ENCODE results near the gene FXYD7. TPM values are rescaled to one million over a fixed set of nuclear protein-coding genes. Genes with fewer than 3 reads are reported as not detected.
"Not testable (repeated sequence)": the region's sequence is repeated elsewhere in the genome, so short reads cannot be mapped to it uniquely, and the experiment has no call there.

Gene FXYD7
- total and polyA plus RNA-seq, 4 donors = 12.1 to 281 (median 157) TPM

- Histone ChIP-seq H3K4me3 (ENCODE audit: low read depth, low read length) (no peak overlapping the region), H3K27ac (ENCODE audit: low read depth, low read length) (no peak overlapping the region), H3K9me3 (ENCODE audit: control insufficient read depth, insufficient read depth, low read length) (no peaks in the 10 kb centered on the region), H3K4me1 (ENCODE audit: control insufficient read depth, insufficient read depth, low read length) (no peaks in the 10 kb centered on the region), H3K27me3 (ENCODE audit: control insufficient read depth, insufficient read depth, low read length) (no peaks in the 10 kb centered on the region), H3K36me3 (ENCODE audit: control insufficient read depth, insufficient read depth, low read length) (no peaks in the 10 kb centered on the region)
- 76% methylated on average over 16 of the region's 16 CpGs for WGBS (ENCODE audit: insufficient coverage)
- no peak for DNase-seq (ENCODE audit: low read depth in 4 of 6, low spot score in 6 of 6)
Observed at GRCh38 chr19:35100588-35101533, 42.2 kb upstream of the FXYD7 start.

- H3K36me3 ChIP-seq (ENCODE audit: control insufficient read depth, insufficient read depth, low read length); H3K4me1 ChIP-seq (ENCODE audit: control insufficient read depth, insufficient read depth, low read length); H3K27ac ChIP-seq (ENCODE audit: low read depth, low read length); H3K9me3 ChIP-seq (ENCODE audit: control insufficient read depth, insufficient read depth, low read length); H3K4me3 ChIP-seq (ENCODE audit: low read depth, low read length); H3K27me3 ChIP-seq (ENCODE audit: control insufficient read depth, insufficient read depth, low read length); DNase-seq (ENCODE audit: low read depth in 4 of 6, low spot score in 6 of 6): not testable (repeated sequence)
- 93% methylated on average over 3 of the region's 10 CpGs for WGBS (ENCODE audit: insufficient coverage)
Observed at GRCh38 chr19:35101949-35102348, 41.1 kb upstream of the FXYD7 start.

- H3K4me3 ChIP-seq (ENCODE audit: low read depth, low read length); H3K27me3 ChIP-seq (ENCODE audit: control insufficient read depth, insufficient read depth, low read length); H3K36me3 ChIP-seq (ENCODE audit: control insufficient read depth, insufficient read depth, low read length); H3K4me1 ChIP-seq (ENCODE audit: control insufficient read depth, insufficient read depth, low read length); H3K9me3 ChIP-seq (ENCODE audit: control insufficient read depth, insufficient read depth, low read length); H3K27ac ChIP-seq (ENCODE audit: low read depth, low read length); DNase-seq (ENCODE audit: low read depth in 4 of 6, low spot score in 6 of 6): not testable (repeated sequence)
- WGBS (ENCODE audit: insufficient coverage) = 86% methylated on average over 10 of the region's 10 CpGs
Observed at GRCh38 chr19:35103614-35104013, 39.4 kb upstream of the FXYD7 start.

GRCh38 chr19:35104361-35104760 is 38.7 kb upstream of the FXYD7 start:
- WGBS (ENCODE audit: insufficient coverage) = 92% methylated on average over 11 of the region's 11 CpGs
- Histone ChIP-seq H3K27ac (ENCODE audit: low read depth, low read length) (no peak overlapping the region), H3K9me3 (ENCODE audit: control insufficient read depth, insufficient read depth, low read length) (no peaks in the 10 kb centered on the region), H3K4me1 (ENCODE audit: control insufficient read depth, insufficient read depth, low read length) (no peaks in the 10 kb centered on the region), H3K36me3 (ENCODE audit: control insufficient read depth, insufficient read depth, low read length) (no peaks in the 10 kb centered on the region), H3K4me3 (ENCODE audit: low read depth, low read length) (no peak overlapping the region), H3K27me3 (ENCODE audit: control insufficient read depth, insufficient read depth, low read length) (no peaks in the 10 kb centered on the region)
- DNase-seq (ENCODE audit: low read depth in 4 of 6, low spot score in 6 of 6) = no peak

- H3K4me3 ChIP-seq (ENCODE audit: low read depth, low read length) = no peak overlapping the region
- no peak for DNase-seq (ENCODE audit: low read depth in 4 of 6, low spot score in 6 of 6)
- H3K9me3 ChIP-seq (ENCODE audit: control insufficient read depth, insufficient read depth, low read length) = no peaks in the 10 kb centered on the region
- no peak overlapping the region for H3K27ac ChIP-seq (ENCODE audit: low read depth, low read length)
- WGBS (ENCODE audit: insufficient coverage) = 97% methylated on average over 6 of the region's 6 CpGs
- H3K4me1 ChIP-seq (ENCODE audit: control insufficient read depth, insufficient read depth, low read length) = peaks cover 6% of the 10 kb centered on the region
- no peaks in the 10 kb centered on the region for H3K27me3 ChIP-seq (ENCODE audit: control insufficient read depth, insufficient read depth, low read length)
- no peaks in the 10 kb centered on the region for H3K36me3 ChIP-seq (ENCODE audit: control insufficient read depth, insufficient read depth, low read length)
Observed at GRCh38 chr19:35105047-35105410, 38.0 kb upstream of the FXYD7 start.

GRCh38 chr19:35105411-35106290 is 37.4 kb upstream of the FXYD7 start:
- WGBS (ENCODE audit: insufficient coverage) = 85% methylated on average over 30 of the region's 30 CpGs
- H3K4me3 ChIP-seq (ENCODE audit: low read depth, low read length) = no peak overlapping the region

GRCh38 chr19:35106291-35106583 is 36.8 kb upstream of the FXYD7 start:
- Histone ChIP-seq H3K36me3 (ENCODE audit: control insufficient read depth, insufficient read depth, low read length) (no peaks in the 10 kb centered on the region), H3K27ac (ENCODE audit: low read depth, low read length) (no peak overlapping the region), H3K4me3 (ENCODE audit: low read depth, low read length) (no peak overlapping the region), H3K9me3 (ENCODE audit: control insufficient read depth, insufficient read depth, low read length) (no peaks in the 10 kb centered on the region), H3K4me1 (ENCODE audit: control insufficient read depth, insufficient read depth, low read length) (peaks cover 6% of the 10 kb centered on the region), H3K27me3 (ENCODE audit: control insufficient read depth, insufficient read depth, low read length) (no peaks in the 10 kb centered on the region)
- no peak for DNase-seq (ENCODE audit: low read depth in 4 of 6, low spot score in 6 of 6)
- 89% methylated on average over 9 of the region's 9 CpGs for WGBS (ENCODE audit: insufficient coverage)

More at GRCh38 chr19:35105411-35106290, 37.4 kb upstream of the FXYD7 start:
- Histone ChIP-seq H3K27me3 (ENCODE audit: control insufficient read depth, insufficient read depth, low read length) (no peaks in the 10 kb centered on the region), H3K9me3 (ENCODE audit: control insufficient read depth, insufficient read depth, low read length) (no peaks in the 10 kb centered on the region), H3K4me1 (ENCODE audit: control insufficient read depth, insufficient read depth, low read length) (peaks cover 6% of the 10 kb centered on the region), H3K36me3 (ENCODE audit: control insufficient read depth, insufficient read depth, low read length) (no peaks in the 10 kb centered on the region), H3K27ac (ENCODE audit: low read depth, low read length) (no peak overlapping the region)
- no peak for DNase-seq (ENCODE audit: low read depth in 4 of 6, low spot score in 6 of 6)

- Histone ChIP-seq H3K27me3 (ENCODE audit: control insufficient read depth, insufficient read depth, low read length) (no peaks in the 10 kb centered on the region), H3K9me3 (ENCODE audit: control insufficient read depth, insufficient read depth, low read length) (no peaks in the 10 kb centered on the region), H3K36me3 (ENCODE audit: control insufficient read depth, insufficient read depth, low read length) (no peaks in the 10 kb centered on the region), H3K4me1 (ENCODE audit: control insufficient read depth, insufficient read depth, low read length) (peaks cover 13% of the 10 kb centered on the region), H3K27ac (ENCODE audit: low read depth, low read length) (no peak overlapping the region), H3K4me3 (ENCODE audit: low read depth, low read length) (no peak overlapping the region)
- DNase-seq (ENCODE audit: low read depth in 4 of 6, low spot score in 6 of 6) = no peak
- no CpG with 5 or more reads among the region's 2 CpGs for WGBS (ENCODE audit: insufficient coverage)
Observed at GRCh38 chr19:35106898-35107541, 36.0 kb upstream of the FXYD7 start.

GRCh38 chr19:35107545-35107944 is 35.5 kb upstream of the FXYD7 start:
- Histone ChIP-seq H3K9me3 (ENCODE audit: control insufficient read depth, insufficient read depth, low read length) (no peaks in the 10 kb centered on the region), H3K4me3 (ENCODE audit: low read depth, low read length) (no peak overlapping the region), H3K4me1 (ENCODE audit: control insufficient read depth, insufficient read depth, low read length) (peaks cover 13% of the 10 kb centered on the region), H3K27me3 (ENCODE audit: control insufficient read depth, insufficient read depth, low read length) (no peaks in the 10 kb centered on the region), H3K27ac (ENCODE audit: low read depth, low read length) (peak overlapping the region; percentile 44), H3K36me3 (ENCODE audit: control insufficient read depth, insufficient read depth, low read length) (no peaks in the 10 kb centered on the region)
- DNase-seq (ENCODE audit: low read depth in 4 of 6, low spot score in 6 of 6) = peak in 1 of 6 donors; percentile 28
- 8% methylated on average over 3 of the region's 5 CpGs for WGBS (ENCODE audit: insufficient coverage)
